Lung (tissue), 12 donors: ENCODE measurements around the gene RGP1. TPM values are rescaled to one million over a fixed set of nuclear protein-coding genes. Genes with fewer than 3 reads are reported as not detected.

Source experiments
- ATAC-seq: fragments of 200-7000 bp; cut with Tn5 transposase; one replicate; pipeline ENCODE4 v1.9.1; 2020; ENCODE audit warnings: moderate number of reproducible peaks; ENCODE audit not compliant: insufficient read depth, low FRiP score
- DNase-seq, 3 donors: peaks; one replicate each; pipeline ENCODE4 v3.0.0-alpha.2; 2013 to 2017
- H3K27ac ChIP-seq, 2 donors: one replicate each; pipeline ENCODE4 v1.5.1; 2013; ENCODE audit warnings: mild to moderate bottlenecking in 2 of 2, moderate library complexity in 2 of 2, control low read depth in 1 of 2, inconsistent platforms in 1 of 2, low read depth in 1 of 2, low read length in 1 of 2
- H3K27me3 ChIP-seq, 3 donors: one replicate each; pipeline ENCODE4 v1.5.1; 2013; ENCODE audit warnings: low read length in 2 of 3; ENCODE audit not compliant: control insufficient read depth in 3 of 3, insufficient read depth in 3 of 3
- H3K36me3 ChIP-seq, 4 donors: one replicate each; pipeline ENCODE4 v1.5.1; 2013; ENCODE audit warnings: low read length in 4 of 4, mild to moderate bottlenecking in 1 of 4, moderate library complexity in 1 of 4; ENCODE audit not compliant: control insufficient read depth in 4 of 4, insufficient read depth in 4 of 4
- H3K4me1 ChIP-seq, 5 donors: one replicate each; pipeline ENCODE4 v1.5.1; 2013; ENCODE audit warnings: low read length in 5 of 5, mild to moderate bottlenecking in 2 of 5, moderate library complexity in 1 of 5; ENCODE audit not compliant: control insufficient read depth in 5 of 5, insufficient read depth in 5 of 5
- H3K4me3 ChIP-seq: one replicate; pipeline ENCODE4 v1.5.1; 2013; ENCODE audit warnings: mild to moderate bottlenecking, control low read depth, moderate library complexity
- H3K9ac ChIP-seq, 2 donors: one replicate each; pipeline ENCODE4 v1.5.1; 2013; ENCODE audit warnings: low read length in 2 of 2, control low read depth in 1 of 2; ENCODE audit not compliant: insufficient read depth in 1 of 2
- H3K9me3 ChIP-seq, 4 donors: one replicate each; pipeline ENCODE4 v1.5.1; 2013; ENCODE audit warnings: low read length in 3 of 4, mild to moderate bottlenecking in 1 of 4, moderate library complexity in 1 of 4; ENCODE audit not compliant: control insufficient read depth in 4 of 4, insufficient read depth in 3 of 4
- CTCF ChIP-seq: IDR thresholded peaks from 2 replicates; pipeline ENCODE4 v1.5.1; 2012; ENCODE audit warnings: mild to moderate bottlenecking; ENCODE audit errors: control extremely low read depth, extremely low read depth
- WGBS, 2 donors: extraction: QIAGEN DNeasy Blood & Tissue Kit; methylation state at CpG; one replicate each; pipeline ENCODE4 v1.1.7; 2013; 5-methylcytosine and 5-hydroxymethylcytosine counted together
- polyA plus RNA-seq, 2 donors: library from polyadenylated mRNA; stranded (reverse); fragments of 200-250 nt; gene quantifications; one replicate each; pipeline ENCODE4 v1.2.1, GENCODE V29; 2013
- total RNA-seq, 2 donors: library from RNA; depleted of rRNA in 1 of 2; stranded (reverse); fragments of >200 nt in 1 of 2; gene quantifications; one replicate each; pipeline ENCODE4 v1.2.1, GENCODE V29; 2014 to 2021
- donor health status: control.
- donor health status: control.
- donor health status: Bipolar disorder and iron deficiency.
- donor health status: healthy.
- donor health status: DM: yes; HTN: yes; CAD: no.

The RGP1 gene
- total and polyA plus RNA-seq, 4 donors: 11.7 to 33.2 (median 12.9) TPM

- ATAC-seq (peak; percentile 8), DNase-seq (peak; percentile 19 to 57 (median 46))
- Histone ChIP-seq H3K9ac (no peak overlapping the region), H3K4me1 (peaks cover 0 to 34% (median 17%) of the 10 kb centered on the region in 5 donors), H3K9me3 (no peaks in the 10 kb centered on the region), H3K4me3 (no peak overlapping the region), H3K27ac (peak overlapping the region in 1 of 2 donors; percentile 4), H3K36me3 (no peaks in the 10 kb centered on the region), H3K27me3 (no peaks in the 10 kb centered on the region)
- no peak for TF ChIP-seq CTCF
- WGBS, 2 donors: 36 to 58% methylated on average over 7 of the region's 7 CpGs
Measured at GRCh38 chr9:35774907-35775635, 26.0 kb downstream of the RGP1 start.

- no peaks in the 10 kb centered on the region for H3K27me3 ChIP-seq
- peaks cover 0 to 24% (median 9%) of the 10 kb centered on the region in 5 donors for H3K4me1 ChIP-seq
- TF ChIP-seq CTCF: no peak
- no peak overlapping the region for H3K4me3 ChIP-seq
- H3K9me3 ChIP-seq: no peaks in the 10 kb centered on the region
- no peaks in the 10 kb centered on the region for H3K36me3 ChIP-seq
- 67 to 74% methylated on average over 4 of the region's 4 CpGs for WGBS, 2 donors
- ATAC-seq (no peak), DNase-seq (no peak)
- H3K9ac ChIP-seq: no peak overlapping the region
- no peak overlapping the region for H3K27ac ChIP-seq
Measured at GRCh38 chr9:35776018-35776417, 26.9 kb downstream of the RGP1 start.

GRCh38 chr9:35778496-35778895 lies 29.4 kb downstream of the RGP1 start:
- Histone ChIP-seq H3K9me3 (no peaks in the 10 kb centered on the region), H3K27ac (no peak overlapping the region), H3K4me3 (no peak overlapping the region), H3K4me1 (peaks cover 0 to 11% (median 0%) of the 10 kb centered on the region in 5 donors), H3K36me3 (peaks cover 0 to 2% (median 0%) of the 10 kb centered on the region in 4 donors), H3K9ac (no peak overlapping the region), H3K27me3 (no peaks in the 10 kb centered on the region)
- DNase-seq: no peak
- no peak for TF ChIP-seq CTCF
- WGBS, 2 donors: 88 to 90% methylated on average over 3 of the region's 3 CpGs
- ATAC-seq: no peak
